GM12873 (cell line): Measurements from ENCODE around the gene SHH.

Source experiments
- TF ChIP-seq, protein P1 (sequence below): IDR thresholded peaks from 2 replicates; pipeline ENCODE4 v1.5.1; 2012; ENCODE audit warnings: low read depth, mild to moderate bottlenecking, moderate library complexity, low read length, control low read depth; ENCODE audit not compliant: insufficient read depth; ENCODE audit errors: missing control alignments

SHH gene

DNA sequence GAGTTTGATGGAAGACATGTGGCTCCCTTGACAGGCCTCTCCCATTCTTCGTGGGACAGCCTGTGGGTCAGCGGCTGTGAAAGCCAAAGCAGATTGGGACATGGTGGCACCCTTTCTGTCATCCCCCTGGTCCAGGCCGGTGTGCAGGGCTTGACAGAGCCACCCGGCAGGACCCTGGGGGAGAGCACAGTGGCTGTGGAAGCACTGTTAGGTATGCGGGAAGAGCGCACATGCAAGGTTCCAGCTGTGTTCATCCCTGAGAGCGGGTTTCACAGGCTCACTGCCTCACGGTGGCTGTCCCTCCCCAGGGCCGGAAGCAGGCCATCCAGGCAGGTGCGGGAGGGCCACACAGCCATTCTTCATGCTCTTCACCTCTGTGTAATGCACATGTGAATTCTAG is 29.8 kb downstream of the SHH start:
- TF ChIP-seq, protein P1, sequence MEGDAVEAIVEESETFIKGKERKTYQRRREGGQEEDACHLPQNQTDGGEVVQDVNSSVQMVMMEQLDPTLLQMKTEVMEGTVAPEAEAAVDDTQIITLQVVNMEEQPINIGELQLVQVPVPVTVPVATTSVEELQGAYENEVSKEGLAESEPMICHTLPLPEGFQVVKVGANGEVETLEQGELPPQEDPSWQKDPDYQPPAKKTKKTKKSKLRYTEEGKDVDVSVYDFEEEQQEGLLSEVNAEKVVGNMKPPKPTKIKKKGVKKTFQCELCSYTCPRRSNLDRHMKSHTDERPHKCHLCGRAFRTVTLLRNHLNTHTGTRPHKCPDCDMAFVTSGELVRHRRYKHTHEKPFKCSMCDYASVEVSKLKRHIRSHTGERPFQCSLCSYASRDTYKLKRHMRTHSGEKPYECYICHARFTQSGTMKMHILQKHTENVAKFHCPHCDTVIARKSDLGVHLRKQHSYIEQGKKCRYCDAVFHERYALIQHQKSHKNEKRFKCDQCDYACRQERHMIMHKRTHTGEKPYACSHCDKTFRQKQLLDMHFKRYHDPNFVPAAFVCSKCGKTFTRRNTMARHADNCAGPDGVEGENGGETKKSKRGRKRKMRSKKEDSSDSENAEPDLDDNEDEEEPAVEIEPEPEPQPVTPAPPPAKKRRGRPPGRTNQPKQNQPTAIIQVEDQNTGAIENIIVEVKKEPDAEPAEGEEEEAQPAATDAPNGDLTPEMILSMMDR, result no peak

DNA sequence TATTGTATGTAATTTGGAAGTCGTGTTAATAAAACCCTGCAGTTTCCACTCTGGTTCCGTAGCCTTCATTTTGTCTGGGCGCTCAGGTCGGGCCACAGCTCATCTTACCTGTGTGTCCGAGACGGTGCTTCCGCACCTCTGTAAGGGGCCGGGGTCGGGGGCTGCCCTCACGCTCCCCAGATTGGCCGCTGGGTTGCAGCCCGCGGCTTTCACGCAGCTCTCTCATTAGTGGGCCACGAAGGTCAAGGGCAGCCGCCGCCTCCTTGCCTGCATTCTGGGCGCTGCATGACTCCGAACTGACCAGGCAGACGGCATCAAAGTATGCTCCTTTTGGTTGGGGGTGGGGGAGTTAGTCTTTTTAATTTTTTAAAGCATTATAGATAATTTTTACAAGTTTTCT is 30.8 kb downstream of the SHH start:
- TF ChIP-seq, protein P1, result no peak

DNA sequence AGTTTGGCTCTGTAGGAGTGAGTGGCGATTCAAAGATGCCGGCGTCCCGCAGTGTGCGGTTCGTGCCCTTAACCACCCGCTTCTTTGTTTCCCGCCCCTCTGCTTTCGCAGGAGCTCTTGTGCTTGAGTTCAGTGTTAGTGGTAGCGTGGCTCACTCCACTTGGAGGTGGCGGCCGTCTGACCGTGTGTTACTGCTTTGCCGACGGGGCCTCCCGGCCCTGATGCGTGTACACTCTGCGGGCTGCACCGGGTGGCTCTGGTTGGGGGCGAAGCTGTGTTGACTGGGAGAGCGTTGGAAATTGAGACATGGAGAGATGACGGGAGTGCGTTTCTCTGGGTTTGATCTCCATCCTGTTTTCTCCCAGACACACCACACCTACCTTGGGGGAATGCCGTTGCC is 31.4 kb downstream of the SHH start:
- TF ChIP-seq, protein P1, result no peak

DNA sequence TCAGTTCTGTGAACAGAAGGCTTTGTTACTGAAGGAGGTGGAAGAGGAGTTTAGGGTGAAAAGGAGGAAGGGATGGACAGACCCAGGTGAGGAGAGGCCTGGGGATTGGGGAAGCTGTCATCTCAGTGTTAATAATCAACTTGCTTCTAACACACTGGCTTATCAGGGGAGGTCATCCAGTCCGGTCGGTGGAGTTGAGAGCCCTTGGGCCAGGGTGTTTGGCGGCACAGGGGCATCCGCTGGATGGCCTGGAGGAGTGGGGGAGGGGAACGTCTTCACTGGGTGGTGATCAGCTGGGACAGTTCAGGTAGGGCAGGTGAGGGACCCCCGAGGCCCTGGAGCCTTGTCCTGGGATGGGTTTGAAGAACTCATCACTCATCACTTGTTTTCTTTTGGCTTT is 33.9 kb downstream of the SHH start:
- TF ChIP-seq, protein P1, result no peak

DNA sequence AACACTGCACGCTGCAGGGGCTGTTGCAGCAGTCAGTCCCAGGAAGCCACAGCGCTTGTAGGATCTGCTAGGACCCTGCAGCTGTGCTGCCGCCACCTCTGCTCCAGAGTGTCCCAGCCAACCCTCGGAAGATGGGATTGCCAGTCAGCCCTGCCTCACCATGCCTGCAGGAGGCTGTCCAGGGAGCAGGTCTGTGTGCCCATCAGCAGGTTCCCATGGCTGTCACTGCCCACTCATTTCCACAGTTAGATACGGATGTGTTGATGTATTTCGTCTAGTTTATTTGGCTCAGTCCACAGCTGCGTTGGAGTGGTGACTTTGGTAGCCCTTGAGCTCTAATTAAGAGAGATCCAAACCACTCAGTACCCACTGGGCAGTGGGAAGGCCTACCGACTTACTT is 35.7 kb downstream of the SHH start:
- TF ChIP-seq, protein P1, result no peak

DNA sequence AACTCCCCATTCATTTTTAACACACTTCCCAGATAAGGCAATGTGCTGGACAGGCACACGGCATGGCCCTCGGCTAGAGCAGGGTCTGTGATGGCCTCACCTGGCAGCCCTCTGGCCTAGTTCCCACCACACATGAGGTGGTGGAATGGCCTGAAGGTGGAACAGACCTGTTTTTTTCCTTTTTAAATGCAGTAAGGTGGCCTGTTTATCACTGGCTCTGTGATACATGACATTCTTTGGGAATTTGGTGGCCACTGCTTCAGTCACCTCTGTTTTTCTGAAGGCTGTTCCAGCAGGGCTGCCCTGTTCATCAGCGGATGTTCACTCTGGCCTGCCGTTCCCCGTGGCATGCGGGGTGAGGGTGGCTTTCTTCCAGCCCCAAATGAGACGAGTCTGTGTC is 36.6 kb downstream of the SHH start:
- TF ChIP-seq, protein P1, result no peak

DNA sequence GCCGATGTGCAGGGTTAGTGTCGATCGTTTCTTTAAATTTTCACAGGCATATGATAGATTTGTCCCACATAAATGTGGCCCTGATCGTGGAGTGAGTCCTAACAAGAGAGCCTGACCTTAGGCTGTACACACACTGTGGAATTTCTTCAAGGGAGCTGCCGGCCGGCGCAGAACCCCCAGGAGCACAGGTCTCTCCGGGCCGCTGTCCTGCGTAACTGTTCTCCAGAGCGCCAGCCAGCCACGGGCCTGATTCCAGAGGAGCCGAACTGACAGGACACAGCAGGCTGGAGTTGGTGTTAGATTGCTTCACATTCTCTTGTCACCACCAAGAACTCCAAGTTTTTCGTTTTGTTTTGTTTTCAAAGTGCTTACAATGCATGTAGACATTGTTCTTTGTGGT is 37.3 kb downstream of the SHH start:
- TF ChIP-seq, protein P1, result no peak
